ENCODE measurements around the gene CDK12.
A peak's percentile ranks its signal among the peaks of the same experiment; 100 is the strongest.
"Not testable (repeated sequence)": the region's sequence is repeated elsewhere in the genome, so short reads cannot be mapped to it uniquely, and the experiment has no call there.

Gene CDK12

DNA sequence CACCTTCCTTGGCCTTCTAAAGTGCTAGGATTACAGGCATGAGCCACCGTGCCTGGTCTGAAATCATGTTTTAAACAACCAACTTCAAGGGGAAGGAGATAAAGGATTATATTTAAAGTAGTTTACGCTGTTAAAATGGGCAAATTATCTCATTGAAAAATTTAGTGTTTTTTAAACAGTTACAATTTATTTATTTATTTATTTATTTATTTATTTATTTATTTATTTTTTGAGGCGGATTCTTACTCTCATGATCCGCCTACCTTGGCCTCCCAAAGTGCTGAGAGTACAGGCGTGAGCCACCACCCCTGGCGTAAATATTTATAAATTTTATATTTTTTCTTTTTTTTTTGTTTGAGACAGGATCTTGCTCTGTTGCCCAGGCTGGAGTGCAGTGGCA is 22.2 kb downstream of the CDK12 start:
- no peak overlapping the region for H3K4me3 ChIP-seq (ENCODE audit: control insufficient read depth, low read depth, low read length)
- no peak for DNase-seq (ENCODE audit: low read depth)
- TF ChIP-seq, protein P1, sequence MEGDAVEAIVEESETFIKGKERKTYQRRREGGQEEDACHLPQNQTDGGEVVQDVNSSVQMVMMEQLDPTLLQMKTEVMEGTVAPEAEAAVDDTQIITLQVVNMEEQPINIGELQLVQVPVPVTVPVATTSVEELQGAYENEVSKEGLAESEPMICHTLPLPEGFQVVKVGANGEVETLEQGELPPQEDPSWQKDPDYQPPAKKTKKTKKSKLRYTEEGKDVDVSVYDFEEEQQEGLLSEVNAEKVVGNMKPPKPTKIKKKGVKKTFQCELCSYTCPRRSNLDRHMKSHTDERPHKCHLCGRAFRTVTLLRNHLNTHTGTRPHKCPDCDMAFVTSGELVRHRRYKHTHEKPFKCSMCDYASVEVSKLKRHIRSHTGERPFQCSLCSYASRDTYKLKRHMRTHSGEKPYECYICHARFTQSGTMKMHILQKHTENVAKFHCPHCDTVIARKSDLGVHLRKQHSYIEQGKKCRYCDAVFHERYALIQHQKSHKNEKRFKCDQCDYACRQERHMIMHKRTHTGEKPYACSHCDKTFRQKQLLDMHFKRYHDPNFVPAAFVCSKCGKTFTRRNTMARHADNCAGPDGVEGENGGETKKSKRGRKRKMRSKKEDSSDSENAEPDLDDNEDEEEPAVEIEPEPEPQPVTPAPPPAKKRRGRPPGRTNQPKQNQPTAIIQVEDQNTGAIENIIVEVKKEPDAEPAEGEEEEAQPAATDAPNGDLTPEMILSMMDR (conservative IDR thresholded peaks at IDR 0.05; ENCODE audit: control insufficient read depth, insufficient read depth, low read depth, low read length), result no peak

DNA sequence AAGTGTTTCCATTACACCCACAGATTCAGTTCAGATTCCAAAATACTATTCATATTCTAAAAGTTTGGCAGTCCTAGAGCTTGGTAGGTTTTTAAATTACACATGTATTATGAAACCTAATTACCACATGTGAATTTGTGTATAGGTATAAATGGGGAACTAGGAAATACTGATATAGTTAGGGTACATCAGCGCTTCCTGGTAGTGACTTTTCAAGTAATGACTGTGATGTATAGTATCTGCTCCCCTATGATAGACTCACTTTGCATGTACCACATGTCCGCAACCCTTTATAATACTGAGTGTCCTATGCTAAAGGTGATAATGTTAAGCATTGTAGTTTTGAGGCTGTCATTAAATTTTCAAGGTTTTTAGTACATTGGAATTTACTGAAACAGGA is 22.9 kb downstream of the CDK12 start:
- TF ChIP-seq, protein P1 (conservative IDR thresholded peaks at IDR 0.05; ENCODE audit: control insufficient read depth, insufficient read depth, low read depth, low read length), result no peak
- no peak for DNase-seq (ENCODE audit: low read depth)
- no peak overlapping the region for H3K4me3 ChIP-seq (ENCODE audit: control insufficient read depth, low read depth, low read length)

DNA sequence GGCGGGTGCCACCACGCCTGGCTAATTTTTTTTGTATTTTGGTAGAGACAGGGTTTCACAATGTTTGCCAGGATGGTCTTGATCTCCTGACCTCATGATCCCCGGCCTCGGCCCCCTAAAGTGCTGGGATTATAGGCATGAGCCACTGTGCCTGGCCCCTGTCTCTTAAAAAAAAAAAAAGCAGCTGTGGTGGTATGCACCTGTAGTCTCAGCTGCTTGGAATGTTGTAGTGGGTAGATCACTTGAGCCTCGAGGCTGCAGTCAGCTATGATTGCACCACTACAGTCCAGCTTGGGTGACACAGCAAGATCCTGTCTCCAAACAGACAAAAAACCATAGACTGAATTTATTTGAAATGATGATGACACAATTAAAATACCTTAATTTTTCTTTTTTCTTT is 24.3 kb downstream of the CDK12 start:
- peak; percentile 91 for DNase-seq (ENCODE audit: low read depth)
- TF ChIP-seq, protein P1 (conservative IDR thresholded peaks at IDR 0.05; ENCODE audit: control insufficient read depth, insufficient read depth, low read depth, low read length), result no peak
- H3K4me3 ChIP-seq (ENCODE audit: control insufficient read depth, low read depth, low read length), result no peak overlapping the region

DNA sequence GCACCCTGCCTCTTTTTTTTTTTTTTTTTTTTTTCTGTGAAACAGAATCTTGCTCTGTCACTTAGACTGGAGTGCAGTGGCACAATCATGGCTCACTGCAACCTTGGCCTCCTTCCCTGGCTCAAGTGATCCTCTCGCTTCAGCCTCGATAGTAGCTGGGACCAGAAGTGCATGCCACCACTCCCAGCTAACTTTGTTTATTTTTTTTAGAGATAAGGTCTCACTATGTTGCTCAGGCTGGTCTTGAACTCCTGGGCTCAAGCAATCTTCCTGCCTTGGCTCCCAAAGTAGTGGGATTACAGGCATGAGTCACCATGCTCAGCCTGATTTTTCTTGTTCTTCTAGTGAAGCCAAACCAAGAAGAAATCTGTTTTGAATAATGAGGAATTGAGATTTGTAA is 25.0 kb downstream of the CDK12 start:
- TF ChIP-seq, protein P1 (conservative IDR thresholded peaks at IDR 0.05; ENCODE audit: control insufficient read depth, insufficient read depth, low read depth, low read length), result no peak
- peak; percentile 66 for DNase-seq (ENCODE audit: low read depth)
- no peak overlapping the region for H3K4me3 ChIP-seq (ENCODE audit: control insufficient read depth, low read depth, low read length)

DNA sequence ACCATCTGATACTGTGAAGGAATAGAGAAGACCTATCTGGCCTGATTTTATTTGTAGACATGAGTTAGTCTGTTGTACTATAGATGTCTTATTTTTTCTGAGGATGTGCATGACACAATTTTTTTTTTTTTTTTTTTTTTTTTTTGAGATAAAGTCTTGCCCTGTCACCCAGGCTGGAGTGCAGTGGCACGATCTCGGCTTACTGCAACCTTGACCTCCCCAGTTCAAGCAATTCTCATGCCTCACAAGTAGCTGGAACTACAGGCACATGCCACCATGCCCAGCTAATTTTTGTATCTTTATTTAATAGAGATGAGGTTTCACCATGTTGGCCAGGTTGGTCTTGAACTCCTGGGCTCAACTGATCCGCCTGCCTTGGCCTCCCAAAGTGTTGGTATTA is 26.2 kb downstream of the CDK12 start:
- not testable (repeated sequence) for DNase-seq (ENCODE audit: low read depth); H3K4me3 ChIP-seq (ENCODE audit: control insufficient read depth, low read depth, low read length)

DNA sequence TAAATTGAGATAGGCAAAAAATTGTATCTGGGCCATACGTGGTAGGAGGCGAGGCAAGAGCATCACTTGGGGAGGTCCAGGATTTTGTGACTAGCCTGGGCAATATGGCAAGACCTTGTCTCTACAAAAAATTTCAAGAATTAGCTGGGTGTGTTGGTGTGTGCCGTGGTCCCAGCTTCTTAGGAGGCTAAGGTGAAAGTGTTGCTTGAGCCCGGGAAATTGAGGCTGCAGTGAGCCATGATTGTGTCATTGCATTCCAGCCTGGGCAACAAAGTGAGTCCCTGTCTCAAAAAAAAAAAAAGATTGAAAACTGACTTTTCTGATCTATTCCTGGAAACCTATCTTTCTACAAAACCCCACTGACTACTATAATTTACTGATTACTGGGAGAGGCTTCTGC is 26.7 kb downstream of the CDK12 start:
- DNase-seq (ENCODE audit: low read depth), result peak; percentile 8
- no peak overlapping the region for H3K4me3 ChIP-seq (ENCODE audit: control insufficient read depth, low read depth, low read length)
- TF ChIP-seq, protein P1 (conservative IDR thresholded peaks at IDR 0.05; ENCODE audit: control insufficient read depth, insufficient read depth, low read depth, low read length), result no peak

DNA sequence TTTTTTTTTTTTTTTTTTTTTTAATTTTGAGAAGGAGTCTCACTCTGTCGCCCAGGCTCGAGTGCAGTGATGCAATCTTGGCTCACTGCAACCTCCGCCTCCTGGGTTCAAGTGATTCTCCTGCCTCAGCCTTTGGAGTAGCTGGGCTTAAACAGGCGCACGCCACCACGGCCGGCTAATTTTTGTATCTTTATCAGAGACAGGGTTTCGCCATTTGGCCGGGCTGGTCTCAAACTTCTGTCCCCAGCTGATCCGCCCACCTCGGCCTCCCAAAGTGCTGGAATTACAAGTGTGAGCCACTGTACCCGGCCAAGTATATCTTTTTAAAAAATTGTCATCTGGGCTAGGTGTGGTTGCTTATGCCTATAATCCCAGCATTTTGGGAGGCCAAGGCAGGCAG is 35.6 kb downstream of the CDK12 start:
- H3K4me3 ChIP-seq (ENCODE audit: control insufficient read depth, low read depth, low read length); DNase-seq (ENCODE audit: low read depth): not testable (repeated sequence)

DNA sequence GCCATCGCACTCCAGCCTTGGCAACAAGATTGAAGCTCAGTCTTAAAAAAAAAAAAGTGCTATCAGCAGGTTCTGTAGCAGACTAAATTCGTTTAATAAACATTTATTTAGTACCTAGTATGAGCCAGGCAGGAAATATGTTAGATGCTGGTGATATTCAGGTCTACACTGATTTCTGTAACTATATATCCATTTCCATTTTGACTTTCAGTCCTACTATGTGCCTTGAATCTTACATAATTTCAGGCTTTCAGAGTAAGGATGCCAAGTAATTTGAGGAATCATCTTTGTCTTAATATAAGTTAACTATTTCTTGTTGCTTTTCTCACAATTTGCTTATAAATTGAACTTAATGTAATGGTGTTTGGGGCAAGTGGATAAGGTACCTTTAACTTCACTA is 46.2 kb downstream of the CDK12 start:
- TF ChIP-seq, protein P1 (conservative IDR thresholded peaks at IDR 0.05; ENCODE audit: control insufficient read depth, insufficient read depth, low read depth, low read length), result no peak
- H3K4me3 ChIP-seq (ENCODE audit: control insufficient read depth, low read depth, low read length), result no peak overlapping the region
- no peak for DNase-seq (ENCODE audit: low read depth)
